Occipital lobe (tissue), 2 donors: ENCODE data around the gene VPS51. TPM values are rescaled to one million over a fixed set of nuclear protein-coding genes. Genes with fewer than 3 reads are reported as not detected.

Experiments
- small RNA-seq: library from RNA; depleted of rRNA; stranded (forward); fragments of <200 nt; gene quantifications from one replicate; pipeline ENCODE3, GENCODE V24; 2014
- total RNA-seq: library from RNA; depleted of rRNA; stranded (reverse); fragments of >200 nt; gene quantifications from one replicate; pipeline ENCODE4 v1.2.3, GENCODE V29; 2014

Gene VPS51
- total RNA-seq, 1 donor from 2014 or later, result 215 TPM

Small RNA genes lying within 50 kb of the gene (small RNA-seq; reads per million reads assigned to genes)
- not detected for gene HIGD1AP10
- gene PDCL2P2, result not detected
- 11.9 reads per million, percentile 92 among the genes with 10 or more reads in this experiment for gene RNU2-23P

Other genes starting within 250 kb of the VPS51 start
- gene EHD1, start 217.6 kb upstream of the VPS51 start, total RNA-seq, result 22.9 TPM
- gene ATG2A, start 179.0 kb upstream of the VPS51 start, total RNA-seq, result 5.5 TPM
- 22.8 TPM for gene PPP2R5B, start 171.5 kb upstream of the VPS51 start, total RNA-seq
- not detected for gene GPHA2, start 160.3 kb upstream of the VPS51 start, total RNA-seq
- gene MAJIN, start 124.1 kb upstream of the VPS51 start, total RNA-seq, result not detected
- gene BATF2, start 99.2 kb upstream of the VPS51 start, total RNA-seq, result not detected
- 31.2 TPM for gene ARL2, start 82.1 kb upstream of the VPS51 start, total RNA-seq
- gene SNX15, start 68.8 kb upstream of the VPS51 start, total RNA-seq, result 19.0 TPM
- gene SAC3D1, start 55.0 kb upstream of the VPS51 start, total RNA-seq, result 8.7 TPM
- gene NAALADL1, start 37.7 kb upstream of the VPS51 start, total RNA-seq, result 2.3 TPM
- gene CDCA5, start 12.2 kb upstream of the VPS51 start, total RNA-seq, result 2.0 TPM
- 14.7 TPM for gene ZFPL1, start 12.0 kb upstream of the VPS51 start, total RNA-seq
- 54.3 TPM for gene TM7SF2, start 15.7 kb downstream of the VPS51 start, total RNA-seq
- 4.7 TPM for gene ZNHIT2, start 21.5 kb downstream of the VPS51 start, total RNA-seq
- 180 TPM for gene FAU, start 25.9 kb downstream of the VPS51 start, total RNA-seq
- 26.4 TPM for gene MRPL49, start 26.1 kb downstream of the VPS51 start, total RNA-seq
- gene SYVN1, start 38.3 kb downstream of the VPS51 start, total RNA-seq, result 10.1 TPM
- not detected for gene SPDYC, start 74.0 kb downstream of the VPS51 start, total RNA-seq
- 56.5 TPM for gene CAPN1, start 85.7 kb downstream of the VPS51 start, total RNA-seq
- 0.94 TPM for gene POLA2, start 165.7 kb downstream of the VPS51 start, total RNA-seq
- 9.0 TPM for gene CDC42EP2, start 218.7 kb downstream of the VPS51 start, total RNA-seq
- gene DPF2, start 237.6 kb downstream of the VPS51 start, total RNA-seq, result 21.7 TPM